HG02973 (cell line): ENCODE measurements around the gene NHLRC1.
"Not testable (repeated sequence)": the region's sequence is repeated elsewhere in the genome, so short reads cannot be mapped to it uniquely, and the experiment has no call there.

Experiments used
- ATAC-seq: cut with Tn5 transposase; IDR thresholded peaks from one replicate; pipeline ENCODE4 v1.9.1; 2021; ENCODE audit warnings: moderate library complexity; ENCODE audit not compliant: unreplicated experiment

The NHLRC1 gene

DNA sequence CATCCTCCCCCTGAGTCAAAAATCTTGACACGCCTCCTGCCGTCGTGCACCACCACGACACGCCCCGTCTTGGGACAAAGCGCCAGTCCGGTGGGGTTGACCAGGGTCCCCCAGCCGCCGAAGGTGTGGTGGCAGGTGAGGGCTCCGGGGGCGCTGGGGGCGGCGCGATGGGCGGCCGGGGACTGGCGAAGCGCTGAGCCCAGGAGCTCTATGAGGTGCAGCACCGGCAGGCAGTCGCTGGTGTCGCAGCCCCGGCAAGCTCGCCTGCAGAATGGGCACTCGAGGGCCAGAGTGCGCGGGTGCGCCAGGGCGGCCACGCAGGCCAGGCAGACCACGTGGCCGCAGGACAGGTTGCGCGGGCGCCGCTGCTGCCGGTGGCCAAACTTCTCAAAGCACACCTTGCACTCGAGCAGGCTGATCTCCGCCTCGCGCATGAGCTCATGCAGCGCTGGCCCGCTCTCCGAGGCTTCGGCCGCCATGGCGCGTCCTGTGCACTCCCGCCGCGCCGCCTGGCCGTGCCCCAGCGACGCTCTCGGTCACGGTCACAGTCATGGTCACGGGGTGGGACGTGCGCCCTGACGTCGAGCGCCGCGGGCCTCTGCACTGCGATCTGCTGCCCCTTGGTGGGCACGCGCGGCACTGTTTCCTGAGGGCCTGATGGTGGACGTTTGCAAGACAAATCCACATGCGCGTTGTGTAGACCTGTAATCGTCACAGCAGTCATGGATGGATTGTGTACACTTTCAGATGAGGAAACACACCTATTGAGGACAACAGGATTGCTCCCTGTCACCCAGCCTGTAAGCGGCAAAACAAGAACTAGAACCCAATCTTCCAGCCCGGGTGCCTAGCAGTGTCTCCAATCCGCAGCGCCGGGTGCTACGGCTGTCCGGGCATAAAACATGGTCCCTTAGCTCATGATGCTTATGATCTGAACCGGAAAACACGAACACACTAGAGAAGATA, at the start of gene NHLRC1:
Gene NHLRC1 (minus strand): TSS at position 550 of the 966 bp plus-strand sequence. CDS start 71 bp downstream, at position 479.
- peak; percentile 100 for ATAC-seq

DNA sequence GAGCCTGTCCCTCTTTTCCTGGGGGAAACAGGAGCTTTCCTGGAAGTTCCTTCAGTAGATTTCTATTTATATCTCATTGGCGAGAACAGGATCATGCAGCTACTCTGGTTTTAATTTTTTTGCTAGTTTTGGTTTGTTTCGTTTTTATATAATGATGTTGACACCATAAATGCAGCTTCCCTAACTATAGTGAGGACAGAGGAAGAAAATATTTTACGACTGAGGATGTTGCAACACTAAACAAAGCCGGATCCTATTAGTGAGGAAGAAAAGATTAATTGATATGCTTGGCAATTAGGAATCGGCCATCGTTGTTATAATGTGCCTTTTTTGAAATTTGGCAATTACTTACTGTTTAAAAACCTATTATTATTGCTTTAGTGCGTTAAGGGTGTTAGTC, 49.4 kb upstream of the NHLRC1 start:
- ATAC-seq, result no peak

DNA sequence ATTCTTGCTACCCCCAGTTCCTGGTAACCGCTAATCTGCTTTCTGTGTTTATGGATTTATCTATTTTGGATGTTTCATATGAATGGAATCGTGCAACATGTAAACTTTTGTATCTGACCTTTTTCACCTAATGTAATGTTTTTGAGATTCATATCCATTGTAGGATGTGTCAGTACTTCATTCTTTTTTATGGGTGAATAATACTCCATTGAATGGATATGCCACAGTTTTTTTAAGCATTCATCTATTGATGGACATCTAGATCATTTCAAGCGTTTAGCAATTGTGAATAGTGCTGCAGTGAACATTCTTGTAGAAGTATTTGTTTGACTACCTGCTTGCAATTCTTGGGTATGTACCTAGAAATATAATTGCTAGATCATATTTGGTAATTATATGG, 45.8 kb upstream of the NHLRC1 start:
- ATAC-seq, result no peak

DNA sequence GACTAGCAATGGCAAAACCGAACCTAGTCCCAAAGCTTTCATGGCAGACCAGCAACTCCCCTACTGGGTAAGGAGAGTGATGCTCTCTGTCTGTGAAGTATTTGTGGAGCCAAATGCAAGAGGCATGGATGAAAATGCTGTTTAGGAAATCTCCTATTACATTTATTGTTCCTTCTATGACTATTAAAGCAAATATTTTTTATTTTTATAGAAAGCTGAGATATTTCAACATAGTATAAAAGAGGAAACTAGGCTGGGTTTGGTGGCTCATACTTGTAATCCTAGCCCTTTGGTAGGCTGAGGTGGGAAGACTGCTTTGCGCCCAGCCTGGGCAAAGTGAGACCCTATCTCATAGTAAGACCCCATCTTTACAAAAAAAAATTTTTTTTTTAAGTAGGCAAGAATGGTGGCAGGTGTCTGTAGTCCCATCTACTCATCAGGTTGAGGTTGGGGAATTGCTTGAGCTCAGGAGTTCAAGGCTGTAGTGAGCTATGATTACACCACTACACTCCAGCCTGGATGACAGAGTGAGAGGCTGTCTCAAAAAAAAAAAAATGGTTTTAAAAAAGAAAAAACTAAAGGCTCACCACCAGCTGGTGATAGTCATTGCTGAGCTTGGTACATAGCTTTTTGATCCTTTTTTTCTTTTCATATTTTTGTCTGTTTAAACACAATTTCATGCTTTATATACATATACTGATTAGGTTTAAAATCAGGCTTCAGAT, 44.0 kb upstream of the NHLRC1 start:
- no peak for ATAC-seq

DNA sequence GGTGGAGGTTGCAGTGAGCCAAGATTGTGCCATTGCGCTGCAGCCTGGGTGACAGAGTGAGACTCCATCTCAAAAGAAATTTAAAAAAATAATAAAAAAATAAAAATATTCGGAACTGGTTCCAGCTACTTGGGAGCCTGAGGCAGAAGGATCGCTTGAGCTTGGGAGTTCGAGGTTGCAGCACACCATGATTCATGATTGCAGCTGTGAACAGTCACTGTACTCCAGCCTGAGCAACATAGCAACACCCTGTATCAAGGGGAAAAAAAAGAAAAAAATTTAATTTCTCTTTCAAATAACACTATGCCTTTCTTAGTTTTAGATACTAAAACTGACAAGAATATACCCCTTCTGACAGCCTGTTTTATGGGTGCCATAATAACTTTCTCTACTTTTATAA, 43.3 kb upstream of the NHLRC1 start:
- ATAC-seq, result no peak

DNA sequence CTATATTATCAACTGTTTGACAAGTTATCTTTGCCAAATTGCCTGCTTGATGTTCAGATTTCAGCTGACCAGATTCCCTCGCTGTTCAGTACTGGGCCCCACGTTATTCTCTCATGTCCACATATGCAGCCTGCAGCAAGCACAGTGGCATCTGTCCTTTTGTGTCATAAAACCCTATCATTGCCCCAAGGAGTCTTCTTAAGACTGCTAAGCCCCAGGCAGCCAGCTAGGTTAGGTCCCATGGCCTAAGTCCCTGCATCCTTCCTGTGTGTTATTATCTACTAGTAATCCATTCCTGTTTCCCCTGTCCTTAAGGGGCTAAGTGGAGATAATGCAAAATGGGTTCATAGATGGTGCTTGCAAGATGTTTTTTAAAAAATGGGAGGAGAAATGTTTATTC, 39.9 kb upstream of the NHLRC1 start:
- ATAC-seq, result no peak

DNA sequence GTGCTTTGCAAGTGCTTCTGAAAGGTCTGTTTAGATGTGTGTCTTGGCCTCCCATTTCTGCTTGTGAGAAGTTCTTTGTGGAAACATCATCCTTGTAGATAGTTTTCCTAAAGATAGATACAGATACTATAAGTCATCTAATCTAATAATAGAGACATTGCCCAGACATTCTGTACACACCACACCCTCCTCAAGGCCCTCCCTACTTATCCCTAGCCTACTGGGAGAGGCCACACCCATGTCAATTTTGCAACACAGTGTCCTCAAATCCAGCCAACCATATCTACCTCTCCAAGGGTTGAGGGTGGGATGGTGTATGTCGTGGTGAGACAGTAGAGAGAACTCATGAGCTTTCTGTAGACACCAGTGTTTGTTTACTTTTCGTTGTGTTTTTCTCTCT, 39.0 kb upstream of the NHLRC1 start:
- no peak for ATAC-seq

DNA sequence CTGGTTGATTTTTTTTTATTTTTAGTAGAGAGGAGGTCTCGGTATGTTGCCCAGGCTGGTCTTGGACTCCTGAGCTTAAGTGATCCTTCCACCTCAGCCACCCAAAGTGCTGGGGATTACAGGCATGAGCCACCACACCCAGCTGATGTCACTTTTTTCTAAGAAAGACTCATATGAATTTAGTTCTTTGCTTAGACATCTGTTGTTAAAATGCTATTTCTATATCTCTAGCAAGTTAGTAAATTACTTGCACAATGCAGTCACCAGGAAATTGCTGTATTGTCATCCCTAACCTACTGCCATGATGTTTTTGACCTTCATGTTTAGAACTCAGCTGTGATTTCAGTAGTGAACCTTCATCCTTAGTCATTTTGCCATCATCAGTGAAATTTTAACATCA, 38.4 kb upstream of the NHLRC1 start:
- ATAC-seq, result no peak

DNA sequence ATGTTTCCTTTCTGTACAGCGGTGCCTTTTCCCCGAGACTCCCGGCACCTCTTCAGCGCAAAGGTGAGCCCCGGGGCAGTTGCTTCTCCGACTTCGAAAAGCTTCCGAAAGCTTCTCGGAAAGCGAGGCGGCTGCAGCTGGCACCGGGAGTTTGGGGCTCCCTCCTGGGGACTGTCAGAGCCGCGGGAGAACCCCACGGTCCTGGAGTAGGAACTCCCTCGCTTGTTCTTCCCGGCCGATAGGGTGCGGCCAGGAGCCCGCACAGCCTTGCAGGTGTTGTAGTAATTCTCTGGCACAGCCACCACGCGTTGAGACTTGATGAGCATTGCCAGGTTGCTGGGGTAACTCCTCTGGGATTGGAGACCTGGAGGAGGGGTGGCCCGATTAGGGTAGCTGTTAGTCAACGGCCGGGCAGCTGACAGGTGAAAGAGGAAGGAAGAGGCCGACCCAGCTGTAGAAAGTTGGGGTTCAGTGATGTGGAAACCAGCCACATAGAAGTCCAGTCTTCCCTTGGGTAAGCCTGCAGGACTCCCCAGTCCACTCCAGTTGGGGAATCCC, 33.5 kb upstream of the NHLRC1 start:
- ATAC-seq, result peak; percentile 31

DNA sequence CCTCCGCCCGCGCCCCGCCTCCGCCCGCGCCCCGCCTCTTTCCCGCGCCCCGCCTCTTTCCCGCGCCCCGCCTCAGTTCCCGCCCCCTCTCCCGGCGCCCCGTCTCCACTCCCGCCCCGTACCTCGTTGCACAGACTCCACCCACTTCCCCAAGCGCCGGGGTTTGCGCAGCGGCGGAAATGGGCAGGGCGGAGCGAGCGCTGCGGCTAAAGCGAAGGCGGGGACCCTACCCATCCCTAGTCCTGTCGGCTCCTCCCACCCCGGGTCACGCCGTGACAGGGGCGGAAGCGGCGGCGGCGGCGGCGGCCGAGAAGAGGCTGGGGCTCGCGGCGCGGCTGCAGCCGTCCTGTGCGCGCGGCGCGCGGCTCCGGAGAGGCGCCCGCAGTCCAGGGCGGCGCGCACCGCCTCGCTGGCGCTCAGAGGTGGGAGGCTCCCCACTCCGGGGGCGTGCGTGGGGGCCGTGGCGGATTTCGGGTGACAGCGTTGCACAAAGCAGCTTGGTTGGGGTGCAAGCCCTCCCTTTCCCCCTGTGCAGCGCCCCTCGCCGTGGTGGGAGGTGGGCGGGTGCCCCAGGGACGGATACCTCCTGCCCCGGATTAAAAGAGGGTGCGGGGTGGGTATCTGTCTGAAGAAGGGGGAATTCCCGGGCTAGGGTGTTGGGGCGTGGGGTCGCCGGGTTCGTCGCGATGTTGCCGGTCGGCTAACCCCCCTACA, 32.8 kb upstream of the NHLRC1 start, which contains the start of gene KDM1B:
Gene KDM1B (plus strand): TSS at position 273 of the 714 bp plus-strand sequence. CDS start 4,474 bp downstream, outside the sequence.
- ATAC-seq, result peak; percentile 85

DNA sequence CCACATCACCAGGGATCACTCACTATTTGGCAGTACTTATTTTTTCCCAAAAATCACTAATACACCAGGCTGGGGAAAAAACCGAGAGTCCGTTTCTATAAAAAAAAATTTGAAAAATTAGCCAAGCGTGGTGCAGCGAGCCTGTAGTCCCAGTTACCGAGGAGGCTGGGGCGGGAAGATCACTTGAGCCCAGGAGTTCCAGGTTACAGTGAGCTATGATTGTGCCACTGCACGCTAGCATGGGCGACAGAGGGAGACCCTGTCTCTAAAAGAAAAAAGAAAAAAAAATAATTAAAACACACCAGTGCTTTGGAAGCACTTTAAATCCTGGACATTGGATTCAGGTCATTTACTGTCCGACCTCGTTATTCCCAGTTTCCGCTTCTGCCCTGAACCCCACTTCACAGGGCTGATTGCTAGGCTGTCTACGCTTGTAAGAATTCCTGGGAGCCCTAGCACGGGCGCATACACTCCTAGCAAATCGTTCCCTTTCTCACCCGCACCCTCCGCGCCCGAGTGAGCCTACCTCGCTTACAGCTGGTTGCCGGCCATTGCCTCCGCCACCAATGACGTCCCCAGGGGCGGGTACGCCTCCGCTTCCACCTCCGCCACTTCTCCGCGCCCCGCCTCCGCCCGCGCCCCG, 32.2 kb upstream of the NHLRC1 start, which contains the start of gene TPMT:
Gene TPMT (minus strand): TSS at position 571 of the 643 bp plus-strand sequence. CDS start 5,950 bp downstream, outside the sequence.
- peak; percentile 47 for ATAC-seq

DNA sequence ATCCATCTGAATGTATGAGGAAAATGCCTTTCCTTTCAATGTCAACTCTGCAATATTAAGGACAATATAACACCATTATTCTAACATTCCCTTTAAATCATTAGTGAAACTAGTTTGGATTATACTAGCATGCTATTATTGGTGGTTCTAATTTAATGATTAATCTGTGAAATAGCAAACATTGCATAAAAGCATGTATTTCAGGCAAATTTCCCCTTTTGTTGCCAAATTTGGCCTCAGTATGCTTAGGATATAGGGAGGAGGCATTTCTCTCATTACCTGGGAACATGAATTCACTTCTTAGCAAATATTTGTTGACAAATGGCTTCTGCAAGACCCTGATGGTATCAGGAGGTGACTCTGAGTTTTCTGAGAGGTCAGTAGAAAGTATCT, 30.8 kb upstream of the NHLRC1 start:
- ATAC-seq, result no peak

DNA sequence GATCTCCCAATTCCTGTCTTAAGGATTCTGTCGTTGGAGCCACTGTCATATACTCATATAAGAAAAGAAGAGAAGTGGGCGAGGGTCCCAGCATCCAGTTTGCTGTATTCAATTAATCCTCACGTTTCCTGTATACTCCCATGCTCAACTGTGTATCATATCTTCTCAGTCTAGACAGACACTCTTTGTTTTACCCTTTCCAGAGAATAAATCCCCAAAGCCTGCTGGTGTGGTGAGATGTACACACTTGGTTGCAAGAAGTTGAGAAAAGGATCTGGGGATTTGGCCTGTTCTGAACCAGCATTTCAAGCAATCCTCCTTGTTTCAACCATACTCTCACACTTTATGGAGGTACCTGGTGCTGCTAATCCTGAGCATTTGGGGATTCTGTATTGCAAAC, 29.3 kb upstream of the NHLRC1 start:
- ATAC-seq, result no peak

DNA sequence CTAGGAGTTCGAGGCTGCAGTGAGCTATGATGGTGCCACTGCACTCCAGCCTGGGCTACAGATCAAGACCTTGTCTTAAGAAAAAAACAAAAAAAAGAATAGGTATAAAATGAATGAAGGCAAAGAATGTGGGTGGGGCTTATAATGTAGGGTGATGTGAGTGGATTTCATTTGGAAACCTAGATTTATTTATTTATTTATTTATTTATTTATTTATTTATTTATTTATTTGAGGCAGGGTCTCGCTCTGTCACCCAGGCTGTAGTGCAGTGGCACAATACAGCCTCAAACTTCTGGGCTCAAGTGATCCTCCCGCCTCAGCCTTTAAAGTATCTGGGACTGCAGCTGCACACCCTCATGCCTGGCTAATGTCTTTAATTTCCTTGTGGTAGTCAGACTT, 28.9 kb upstream of the NHLRC1 start:
- not testable (repeated sequence) for ATAC-seq

DNA sequence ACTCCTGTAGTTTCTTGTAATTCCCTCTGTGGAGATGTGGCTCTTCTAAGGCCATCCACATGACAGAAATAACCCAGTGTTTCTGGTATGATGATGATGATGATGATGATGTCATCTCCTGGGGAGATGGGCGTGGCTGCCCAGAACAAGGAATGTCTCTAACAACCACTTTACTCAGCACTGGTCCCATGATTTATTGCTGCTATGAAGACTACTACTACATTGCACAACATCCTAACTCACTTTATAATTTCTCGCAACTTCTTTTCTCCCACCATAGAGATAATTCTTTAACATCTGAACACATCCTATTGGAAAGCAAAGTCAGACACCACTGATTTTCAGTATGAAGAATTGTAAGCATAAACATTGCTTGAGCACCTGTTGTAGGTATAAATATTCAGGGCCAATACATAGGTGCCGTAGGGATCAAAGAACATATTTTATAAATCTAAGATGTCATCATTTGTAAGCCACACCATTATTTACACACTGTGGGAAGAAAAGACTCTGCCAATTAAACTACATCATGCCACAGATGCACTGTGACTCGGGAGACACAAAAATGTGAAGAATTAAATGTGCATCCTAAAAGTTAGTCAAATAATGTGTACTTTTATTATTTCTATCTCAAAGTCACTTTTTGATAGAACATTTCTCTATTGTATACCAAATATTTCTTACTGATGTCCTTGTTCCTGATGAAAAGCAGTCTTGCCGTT, 26.0 kb upstream of the NHLRC1 start:
- ATAC-seq, result no peak

DNA sequence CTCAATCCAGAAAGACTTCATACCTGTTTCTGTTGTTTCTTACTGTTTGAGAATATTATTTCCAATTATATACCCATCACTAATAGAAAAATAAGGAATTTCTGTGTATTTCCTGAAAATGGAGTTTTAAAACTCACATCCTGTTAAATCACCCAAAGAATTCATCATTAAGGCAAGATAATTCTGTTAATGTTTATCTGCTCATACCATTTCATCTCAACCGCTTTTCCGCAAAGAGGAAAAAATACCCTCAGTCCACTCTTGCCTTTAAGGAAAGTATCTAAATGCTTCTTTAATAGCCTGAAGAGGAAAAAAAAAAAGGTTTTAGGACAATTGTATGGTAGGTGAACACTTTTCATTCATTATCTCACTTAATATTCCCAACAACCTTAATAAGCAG, 25.1 kb upstream of the NHLRC1 start:
- no peak for ATAC-seq

DNA sequence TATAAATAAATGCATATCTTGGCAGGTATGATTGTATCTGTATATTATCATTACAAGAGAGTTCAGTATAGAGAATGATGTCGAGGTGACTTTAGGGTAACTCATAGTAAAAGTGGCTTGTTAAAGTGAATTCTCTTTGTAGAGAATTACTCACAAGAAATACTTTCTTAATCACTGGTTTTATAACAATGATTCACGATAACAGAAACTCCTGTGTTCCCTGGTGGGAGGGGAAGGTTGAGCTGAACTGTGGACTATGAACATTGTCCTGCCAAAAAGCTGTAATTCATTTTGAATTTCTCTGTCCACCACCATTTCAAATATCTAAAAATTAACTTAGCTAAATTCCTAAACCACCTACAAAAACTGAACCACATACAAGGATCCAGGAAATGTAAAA, 24.7 kb upstream of the NHLRC1 start:
- ATAC-seq, result no peak

DNA sequence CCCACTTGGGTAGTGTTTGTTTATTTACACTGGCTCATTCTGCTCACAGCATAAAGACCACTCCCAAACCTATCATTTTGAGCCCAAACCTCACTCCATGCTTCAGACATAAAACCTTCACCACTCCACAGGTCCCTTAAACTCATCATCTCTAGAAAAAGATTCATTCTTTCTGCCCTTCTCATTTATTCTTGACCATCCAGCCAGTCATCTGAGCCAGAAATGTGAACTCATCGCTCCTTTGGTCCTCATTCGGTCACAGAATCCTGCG, 20.0 kb upstream of the NHLRC1 start:
- ATAC-seq, result no peak

DNA sequence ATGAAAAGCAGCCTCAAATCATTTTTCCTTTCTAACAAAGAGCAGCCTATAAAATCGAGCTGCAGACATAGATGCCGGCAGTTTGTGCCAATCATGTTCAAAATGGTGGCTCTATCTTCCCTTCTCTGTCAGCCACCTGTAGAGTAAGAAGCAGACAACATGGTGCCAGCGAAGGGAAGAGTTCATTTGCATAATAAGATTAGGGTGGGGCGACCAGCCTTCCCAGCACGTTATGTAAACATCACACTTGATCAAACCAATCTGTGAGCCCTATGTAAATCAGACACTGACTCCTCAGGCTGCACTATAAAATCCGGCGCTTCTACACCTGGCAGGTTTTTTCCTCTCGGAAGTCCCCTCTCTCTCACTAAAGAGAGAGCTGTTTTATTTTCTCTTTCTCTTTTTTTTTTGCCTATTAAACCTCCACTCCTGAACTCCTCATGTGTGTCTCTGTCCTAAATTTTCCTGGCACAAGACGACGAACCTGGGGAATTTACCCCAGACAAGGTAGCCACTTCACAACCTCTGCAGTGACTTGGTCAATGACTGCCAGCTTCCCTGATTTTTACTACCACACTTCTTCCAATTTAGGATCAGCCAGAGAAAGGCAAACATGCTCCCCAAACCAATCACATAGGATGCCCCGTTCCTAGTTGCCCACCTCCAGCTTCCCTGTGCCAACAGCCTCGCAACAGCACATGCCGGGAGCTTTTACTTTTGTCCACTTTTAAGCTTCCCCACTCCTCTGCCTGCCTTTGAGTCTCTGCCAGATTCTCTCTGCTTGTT, 19.5 kb upstream of the NHLRC1 start:
- no peak for ATAC-seq
